ENCODE data around the gene TP53AIP1. TPM values are rescaled to one million over a fixed set of nuclear protein-coding genes. Genes with fewer than 3 reads are reported as not detected.

The TP53AIP1 gene, protein sequence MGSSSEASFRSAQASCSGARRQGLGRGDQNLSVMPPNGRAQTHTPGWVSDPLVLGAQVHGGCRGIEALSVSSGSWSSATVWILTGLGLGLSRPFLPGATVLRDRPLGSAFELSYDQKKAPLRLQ
- under 1 TPM in 1 of 2 experiments, not detected in 1; 0.20 TPM for total RNA-seq
- not detected for polyA plus RNA-seq (2013, experiment 1 of 2)
- polyA plus RNA-seq (2013, experiment 2 of 2), result 0.05 TPM
- total RNA-seq, result 0 to 0.20 (median 0) reads per million in 172 experiments

GRCh38 chr11:128942817-128943427, at the start of gene TP53AIP1:
TP53AIP1 (minus strand) TSS chr11:128942871; CDS start chr11:128937818, 5,053 bp downstream.
- Histone ChIP-seq H3K27me3 (ENCODE audit: control insufficient read depth in 1 of 2, insufficient read depth in 2 of 2, low read length in 2 of 2) (peaks cover 0 to 6% of the 10 kb centered on the region in 2 experiments), H3K4me3 (ENCODE audit: low read length) (no peak within 1 kb of the TSS), H3K36me3 (ENCODE audit: insufficient read depth, low read length) (no peaks in the 10 kb centered on the region), H3K4me1 (ENCODE audit: insufficient read depth, low read length) (no peaks in the 10 kb centered on the region), H3K27ac (ENCODE audit: low read depth in 1 of 2, low read length in 2 of 2) (no peak within 1 kb of the TSS), H3K9me3 (ENCODE audit: control insufficient read depth in 1 of 2, insufficient read depth in 1 of 2, low read length in 2 of 2) (no peaks in the 10 kb centered on the region)
- no peaks in the 10 kb centered on the region for H3K9me3 Mint-ChIP-seq
- ChIA-PET CTCF (no interaction called here), POLR2A (no interaction called here)
- TF ChIP-seq, protein P1, sequence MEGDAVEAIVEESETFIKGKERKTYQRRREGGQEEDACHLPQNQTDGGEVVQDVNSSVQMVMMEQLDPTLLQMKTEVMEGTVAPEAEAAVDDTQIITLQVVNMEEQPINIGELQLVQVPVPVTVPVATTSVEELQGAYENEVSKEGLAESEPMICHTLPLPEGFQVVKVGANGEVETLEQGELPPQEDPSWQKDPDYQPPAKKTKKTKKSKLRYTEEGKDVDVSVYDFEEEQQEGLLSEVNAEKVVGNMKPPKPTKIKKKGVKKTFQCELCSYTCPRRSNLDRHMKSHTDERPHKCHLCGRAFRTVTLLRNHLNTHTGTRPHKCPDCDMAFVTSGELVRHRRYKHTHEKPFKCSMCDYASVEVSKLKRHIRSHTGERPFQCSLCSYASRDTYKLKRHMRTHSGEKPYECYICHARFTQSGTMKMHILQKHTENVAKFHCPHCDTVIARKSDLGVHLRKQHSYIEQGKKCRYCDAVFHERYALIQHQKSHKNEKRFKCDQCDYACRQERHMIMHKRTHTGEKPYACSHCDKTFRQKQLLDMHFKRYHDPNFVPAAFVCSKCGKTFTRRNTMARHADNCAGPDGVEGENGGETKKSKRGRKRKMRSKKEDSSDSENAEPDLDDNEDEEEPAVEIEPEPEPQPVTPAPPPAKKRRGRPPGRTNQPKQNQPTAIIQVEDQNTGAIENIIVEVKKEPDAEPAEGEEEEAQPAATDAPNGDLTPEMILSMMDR (IDR thresholded peaks at IDR 0.05), result no peak
- H3K4me1 Mint-ChIP-seq (ENCODE audit: low read depth), result no peaks in the 10 kb centered on the region
- no peak within 1 kb of the TSS for H3K4me3 Mint-ChIP-seq
- H3K36me3 Mint-ChIP-seq (ENCODE audit: low read depth), result no peaks in the 10 kb centered on the region
- H3K27me3 Mint-ChIP-seq, result peaks cover 11% of the 10 kb centered on the region
- ATAC-seq (ENCODE audit: poor library complexity), result no peak
- DNase-seq, result no peak
- no peak within 1 kb of the TSS for H3K27ac Mint-ChIP-seq
- intact Hi-C loops (cut with DNase I, micrococcal nuclease), result no loop called here

DNA sequence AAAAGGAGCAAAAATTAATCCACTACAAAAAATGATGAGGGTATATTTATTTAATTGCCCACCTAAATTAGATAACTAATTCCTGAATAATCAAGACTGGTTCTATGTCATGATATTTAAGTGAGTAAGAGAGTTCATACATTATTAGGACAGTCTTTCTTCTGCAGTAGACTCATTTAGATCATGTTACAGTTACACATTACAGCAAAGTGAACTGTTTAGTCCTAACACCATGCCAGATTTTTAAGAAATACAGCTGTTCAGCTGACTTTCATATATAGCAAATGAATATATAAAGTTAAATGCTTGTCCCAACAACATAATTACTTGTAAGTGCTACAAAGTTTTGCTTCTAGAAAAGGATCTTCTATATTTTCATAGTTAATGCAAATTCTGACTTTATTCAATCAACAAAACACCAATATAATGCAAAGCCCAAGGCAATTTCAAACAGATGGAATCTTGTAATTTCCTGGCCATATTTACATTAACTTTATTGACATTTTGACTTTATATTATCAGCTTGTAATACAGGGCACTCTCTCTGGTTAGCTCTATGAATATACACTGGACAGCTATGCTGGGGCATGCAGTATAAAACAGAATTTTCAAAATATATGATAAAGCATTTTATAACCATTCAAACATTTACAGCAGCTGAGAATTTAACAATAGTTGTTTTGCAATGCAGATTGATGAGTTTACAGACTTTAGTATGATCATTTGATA, 45.7 kb upstream of the TP53AIP1 start:
- Histone ChIP-seq H3K36me3 (ENCODE audit: insufficient read depth, low read length) (no peaks in the 10 kb centered on the region), H3K4me1 (ENCODE audit: insufficient read depth, low read length) (no peaks in the 10 kb centered on the region), H3K9me3 (ENCODE audit: control insufficient read depth in 1 of 2, insufficient read depth in 1 of 2, low read length in 2 of 2) (no peaks in the 10 kb centered on the region), H3K27ac (ENCODE audit: low read depth in 1 of 2, low read length in 2 of 2) (no peak overlapping the region), H3K27me3 (ENCODE audit: control insufficient read depth in 1 of 2, insufficient read depth in 2 of 2, low read length in 2 of 2) (no peaks in the 10 kb centered on the region), H3K4me3 (ENCODE audit: low read length) (no peak overlapping the region)
- H3K4me3 Mint-ChIP-seq, result no peak overlapping the region
- ChIA-PET CTCF (no interaction called here), POLR2A (no interaction called here)
- DNase-seq (no peak), ATAC-seq (ENCODE audit: poor library complexity) (no peak)
- intact Hi-C loops (cut with DNase I, micrococcal nuclease), result no loop called here
- no peak overlapping the region for H3K27ac Mint-ChIP-seq
- TF ChIP-seq, protein P1 (IDR thresholded peaks at IDR 0.05), result no peak
- H3K36me3 Mint-ChIP-seq (ENCODE audit: low read depth), result peaks cover 43% of the 10 kb centered on the region
- peaks cover 2% of the 10 kb centered on the region for H3K9me3 Mint-ChIP-seq
- no peaks in the 10 kb centered on the region for H3K4me1 Mint-ChIP-seq (ENCODE audit: low read depth)
- no peaks in the 10 kb centered on the region for H3K27me3 Mint-ChIP-seq

GRCh38 chr11:128985880-128986279, 43.2 kb upstream of the TP53AIP1 start:
- POLR2A ChIA-PET, result no interaction called here
- H3K4me1 Mint-ChIP-seq (ENCODE audit: low read depth), result no peaks in the 10 kb centered on the region

More at GRCh38 chr11:128985880-128986279, 43.2 kb upstream of the TP53AIP1 start:
- Histone ChIP-seq H3K4me3 (ENCODE audit: low read length) (no peak overlapping the region), H3K27me3 (ENCODE audit: control insufficient read depth in 1 of 2, insufficient read depth in 2 of 2, low read length in 2 of 2) (no peaks in the 10 kb centered on the region), H3K36me3 (ENCODE audit: insufficient read depth, low read length) (no peaks in the 10 kb centered on the region), H3K4me1 (ENCODE audit: insufficient read depth, low read length) (no peaks in the 10 kb centered on the region), H3K27ac (ENCODE audit: low read depth in 1 of 2, low read length in 2 of 2) (no peak overlapping the region), H3K9me3 (ENCODE audit: control insufficient read depth in 1 of 2, insufficient read depth in 1 of 2, low read length in 2 of 2) (no peaks in the 10 kb centered on the region)
- CTCF ChIA-PET, result no interaction called here
- Mint-ChIP-seq H3K27ac (no peak overlapping the region), H3K4me3 (no peak overlapping the region), H3K36me3 (ENCODE audit: low read depth) (peaks cover 52% of the 10 kb centered on the region), H3K27me3 (no peaks in the 10 kb centered on the region), H3K9me3 (peaks cover 2% of the 10 kb centered on the region)
- intact Hi-C loops (cut with DNase I, micrococcal nuclease), result no loop called here
- ATAC-seq (ENCODE audit: poor library complexity) (no peak), DNase-seq (no peak)
- TF ChIP-seq, protein P1 (IDR thresholded peaks at IDR 0.05), result no peak
